ENCODE data around the gene PCDH9.

GRCh38 chr13:66558506-66558905, 671.6 kb downstream of the PCDH9 start:
- TF ChIP-seq POLR2AphosphoS5 (IDR thresholded peaks at IDR 0.05; ENCODE audit: borderline replicate concordance, low read depth, low read length), result no peak
- no peak for TF ChIP-seq EZH2 (IDR thresholded peaks at IDR 0.05)
- no peak for TF ChIP-seq FOXP2 (optimal IDR thresholded peaks at IDR 0.05; ENCODE audit: control extremely low read depth, extremely low read length, insufficient read depth)
